ENCODE measurements around the gene TMEM184B. TPM values are rescaled to one million over a fixed set of nuclear protein-coding genes. Genes with fewer than 3 reads are reported as not detected.
A peak's percentile ranks its signal among the peaks of the same experiment; 100 is the strongest.

The TMEM184B gene
- total and polyA plus RNA-seq, 10 of the 15 experiments (the other 5 are each of a cell fraction or from before 2014, with no cell fraction given): 0.56 to 22.4 (median 7.9) TPM

GRCh38 chr22:38314051-38314932 lies 41.5 kb upstream of the TMEM184B start:
- peaks cover 47% of the 10 kb centered on the region for H3K4me1 ChIP-seq (ENCODE audit: control insufficient read depth, insufficient read depth, low read length)

More at GRCh38 chr22:38314051-38314932, 41.5 kb upstream of the TMEM184B start:
- 49% methylated on average over 23 of the region's 23 CpGs for WGBS (ENCODE audit: insufficient coverage, insufficient replicate concordance, low lambda C conversion rate, missing lambda C conversion rate)
- FAIRE-seq: no peak
- Histone ChIP-seq H3K36me3 (ENCODE audit: control insufficient read depth in 2 of 2, insufficient read depth in 2 of 2, low read length in 1 of 2) (peaks cover 5 to 20% of the 10 kb centered on the region in 2 experiments; a peak in 2 of 4 replicates), H3K9me3 (replicated peaks; ENCODE audit: control insufficient read depth, insufficient read depth, low read length) (no peaks in the 10 kb centered on the region), H3K27me3 (replicated peaks in 1 of 2; ENCODE audit: control insufficient read depth in 2 of 2, insufficient read depth in 2 of 2, low read length in 1 of 2) (no peaks in the 10 kb centered on the region), H3K27ac (ENCODE audit: control insufficient read depth, insufficient read depth) (peak overlapping the region; percentile 85), H3K79me2 (ENCODE audit: control insufficient read depth, insufficient read depth, low read length) (peaks cover 74% of the 10 kb centered on the region), H3K4me2 (ENCODE audit: control insufficient read depth, insufficient read depth) (peak overlapping the region; percentile 97), H4K20me1 (ENCODE audit: control insufficient read depth, insufficient read depth) (no peaks in the 10 kb centered on the region), H3K4me3 (peak overlapping the region; percentile 82), H2AFZ (ENCODE audit: control insufficient read depth, low read depth, low read length) (no peak overlapping the region), H3K9ac (ENCODE audit: control insufficient read depth, insufficient read depth, low read length) (peak overlapping the region; percentile 89)
- intact Hi-C loops (cut with micrococcal nuclease; ENCODE audit: unreplicated experiment): loop anchor here (5.0 kb wide), 1 partner anchor 52 kb away; no protein-coding TSS in a partner anchor
- ATAC-seq: peak; percentile 25
- SMC1A ChIA-PET (ENCODE audit: uncharacterized antibody, unreplicated experiment): interaction anchor here (1.3 to 3.3 kb wide), 3 partner anchors 9 to 54 kb away, joined by 4 to 18 read pairs (median 4); no protein-coding TSS in a partner anchor
- CTCF ChIA-PET: interaction anchor here (1.5 to 2.2 kb wide), 2 partner anchors 8 to 53 kb away, joined by 8 to 10 read pairs; no protein-coding TSS in a partner anchor
- RAD21 ChIA-PET (ENCODE audit: unreplicated experiment): interaction anchor here (1.0 to 2.1 kb wide), 2 partner anchors 9 to 54 kb away, joined by 3 to 10 read pairs; no protein-coding TSS in a partner anchor
- POLR2A ChIA-PET: interaction anchor here (0.8 to 1.4 kb wide), 5 partner anchors 9 to 132 kb away, joined by 3 to 5 read pairs (median 4); partner anchors contain the start of gene PLA2G6
- in situ Hi-C loops (cut with MboI): no loop called here
- TF ChIP-seq SPI1 (IDR thresholded peaks at IDR 0.05; ENCODE audit: borderline replicate concordance, insufficient read depth, low read depth, low read length): 0 out of 2 replicates have a peak, but pooled peaks have one; percentile 6
- TF ChIP-seq SREBF1 (IDR thresholded peaks at IDR 0.05; ENCODE audit: low read length): no peak
- peak; percentile 44; the same call in 1 of the 2 replicates for TF ChIP-seq TCF12 (IDR thresholded peaks at IDR 0.05; ENCODE audit: low read depth, low read length)
- TF ChIP-seq, protein P1, sequence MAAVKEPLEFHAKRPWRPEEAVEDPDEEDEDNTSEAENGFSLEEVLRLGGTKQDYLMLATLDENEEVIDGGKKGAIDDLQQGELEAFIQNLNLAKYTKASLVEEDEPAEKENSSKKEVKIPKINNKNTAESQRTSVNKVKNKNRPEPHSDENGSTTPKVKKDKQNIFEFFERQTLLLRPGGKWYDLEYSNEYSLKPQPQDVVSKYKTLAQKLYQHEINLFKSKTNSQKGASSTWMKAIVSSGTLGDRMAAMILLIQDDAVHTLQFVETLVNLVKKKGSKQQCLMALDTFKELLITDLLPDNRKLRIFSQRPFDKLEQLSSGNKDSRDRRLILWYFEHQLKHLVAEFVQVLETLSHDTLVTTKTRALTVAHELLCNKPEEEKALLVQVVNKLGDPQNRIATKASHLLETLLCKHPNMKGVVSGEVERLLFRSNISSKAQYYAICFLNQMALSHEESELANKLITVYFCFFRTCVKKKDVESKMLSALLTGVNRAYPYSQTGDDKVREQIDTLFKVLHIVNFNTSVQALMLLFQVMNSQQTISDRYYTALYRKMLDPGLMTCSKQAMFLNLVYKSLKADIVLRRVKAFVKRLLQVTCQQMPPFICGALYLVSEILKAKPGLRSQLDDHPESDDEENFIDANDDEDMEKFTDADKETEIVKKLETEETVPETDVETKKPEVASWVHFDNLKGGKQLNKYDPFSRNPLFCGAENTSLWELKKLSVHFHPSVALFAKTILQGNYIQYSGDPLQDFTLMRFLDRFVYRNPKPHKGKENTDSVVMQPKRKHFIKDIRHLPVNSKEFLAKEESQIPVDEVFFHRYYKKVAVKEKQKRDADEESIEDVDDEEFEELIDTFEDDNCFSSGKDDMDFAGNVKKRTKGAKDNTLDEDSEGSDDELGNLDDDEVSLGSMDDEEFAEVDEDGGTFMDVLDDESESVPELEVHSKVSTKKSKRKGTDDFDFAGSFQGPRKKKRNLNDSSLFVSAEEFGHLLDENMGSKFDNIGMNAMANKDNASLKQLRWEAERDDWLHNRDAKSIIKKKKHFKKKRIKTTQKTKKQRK (IDR thresholded peaks at IDR 0.05; ENCODE audit: low read depth, low read length): no peak
- TF ChIP-seq NBN (IDR thresholded peaks at IDR 0.05): no peak
- 0 out of 2 replicates have a peak, but pooled peaks have one; percentile 45 for TF ChIP-seq TCF3 (IDR thresholded peaks at IDR 0.05; ENCODE audit: borderline replicate concordance, insufficient read depth, low read depth, low read length)
- no peak for TF ChIP-seq POLR2A (IDR thresholded peaks at IDR 0.05; ENCODE audit: low read depth, low read length)
- TF ChIP-seq YBX1 (IDR thresholded peaks at IDR 0.05): no peak
- TF ChIP-seq PKNOX1 (IDR thresholded peaks at IDR 0.05): no peak
- no TSS peak for BruUV-seq (replicated peaks)
- DNase-seq (ENCODE audit: low read depth, low spot score): no peak

All from GM12878 (cell line).